IMR-90 (cell line): ENCODE results near the gene LTBP4. TPM values are rescaled to one million over a fixed set of nuclear protein-coding genes. Genes with fewer than 3 reads are reported as not detected.

Experiments used
- ATAC-seq: fragments of 200-7000 bp; cut with Tn5 transposase; 2 replicates; pipeline ENCODE4 v1.9.1; 2020; ENCODE audit warnings: low read depth, mild to moderate bottlenecking, moderate library complexity
- BruUV-seq: library from RNA; stranded (reverse); fragments of 400-500 nt; replicated peaks from 2 replicates; lab custom pipeline; 2021; lab: Mats Ljungman, UMichigan
- CTCF ChIA-PET: fragments of 300-600 bp; formaldehyde crosslinking; extraction: SDS; loops from one replicate; lab custom pipeline; 2021; ENCODE audit warnings: antibody characterized with exemption; lab: Yijun Ruan, JAX
- POLR2A ChIA-PET: fragments of 300-600 bp; sonication (Branson Sonifier 250); formaldehyde crosslinking; loops from one replicate; lab custom pipeline; 2022; ENCODE audit warnings: antibody characterized with exemption; ENCODE audit not compliant: unreplicated experiment; lab: Charles Lee
- DNase-seq: peaks from one replicate; pipeline ENCODE4 v3.0.0; 2013
- H2AFZ ChIP-seq: replicated peaks from 2 replicates; pipeline ENCODE3; 2013; ENCODE audit warnings: low read length, mild to moderate bottlenecking; ENCODE audit not compliant: poor library complexity
- H2AK5ac ChIP-seq: 2 replicates; pipeline ENCODE4 v1.6.1; 2013; ENCODE audit warnings: low read depth, low read length, inconsistent platforms
- H2AK9ac ChIP-seq: replicated peaks from 2 replicates; pipeline ENCODE3; 2013; ENCODE audit warnings: mild to moderate bottlenecking, low read depth, low read length, moderate library complexity; ENCODE audit not compliant: poor library complexity
- H2BK120ac ChIP-seq: 2 replicates; pipeline ENCODE4 v1.6.1; 2013; ENCODE audit warnings: low read depth, low read length, inconsistent platforms
- H2BK15ac ChIP-seq: 3 replicates; pipeline ENCODE4 v1.6.1; 2013; ENCODE audit warnings: low read depth, low read length, inconsistent platforms
- H2BK20ac ChIP-seq: 2 replicates; pipeline ENCODE4 v1.6.1; 2013; ENCODE audit warnings: low read depth, mild to moderate bottlenecking, inconsistent platforms, low read length, moderate library complexity
- H2BK5ac ChIP-seq: 2 replicates; pipeline ENCODE4 v1.6.1; 2013; ENCODE audit warnings: mild to moderate bottlenecking, low read depth, low read length, inconsistent platforms; ENCODE audit not compliant: poor library complexity, severe bottlenecking
- H3K14ac ChIP-seq: replicated peaks from 2 replicates; pipeline ENCODE4 v1.6.1; 2013; ENCODE audit warnings: low read depth, low read length, inconsistent platforms
- H3K18ac ChIP-seq: 2 replicates; pipeline ENCODE4 v1.6.1; 2013; ENCODE audit warnings: low read depth, low read length, control low read depth
- H3K23ac ChIP-seq: 2 replicates; pipeline ENCODE4 v1.6.1; 2013; ENCODE audit warnings: low read depth, low read length, inconsistent platforms
- H3K27ac ChIP-seq: 2 replicates; pipeline ENCODE4 v1.5.1; 2013; ENCODE audit warnings: mild to moderate bottlenecking, control low read depth, low read length; ENCODE audit not compliant: insufficient read depth
- H3K27me3 ChIP-seq: 2 replicates; pipeline ENCODE4 v1.6.1; 2013; ENCODE audit warnings: low read length; ENCODE audit not compliant: control insufficient read depth, insufficient read depth
- H3K36me3 ChIP-seq: 2 replicates; pipeline ENCODE4 v1.6.1; 2013; ENCODE audit warnings: low read length, mixed read lengths; ENCODE audit not compliant: control insufficient read depth, insufficient read depth
- H3K4ac ChIP-seq: 2 replicates; pipeline ENCODE4 v1.6.1; 2013; ENCODE audit warnings: low read depth, low read length, inconsistent platforms
- H3K4me1 ChIP-seq: 2 replicates; pipeline ENCODE4 v1.6.1; 2013; ENCODE audit warnings: low read length, mixed read lengths; ENCODE audit not compliant: control insufficient read depth, insufficient read depth
- H3K4me2 ChIP-seq: 2 replicates; pipeline ENCODE4 v1.6.1; 2013; ENCODE audit warnings: low read depth, mild to moderate bottlenecking, control low read depth, low read length, moderate library complexity
- H3K4me3 ChIP-seq: 2 replicates; pipeline ENCODE4 v1.5.1; 2013; ENCODE audit warnings: low read depth, mild to moderate bottlenecking, control low read depth, low read length, moderate library complexity; ENCODE audit not compliant: insufficient read depth
- H3K56ac ChIP-seq: 2 replicates; pipeline ENCODE4 v1.6.1; 2013; ENCODE audit warnings: low read length, inconsistent platforms; ENCODE audit not compliant: insufficient read depth; ENCODE audit errors: extremely low read depth
- H3K79me1 ChIP-seq, 2 experiments: 2 replicates each; pipeline ENCODE4 v1.6.1; 2013; ENCODE audit warnings: low read length in 2 of 2, inconsistent platforms in 1 of 2, low read depth in 1 of 2
- H3K9ac ChIP-seq: 2 replicates; pipeline ENCODE4 v1.6.1; 2013; ENCODE audit warnings: low read depth, low read length, control low read depth
- H3K9me1 ChIP-seq: 2 replicates; pipeline ENCODE4 v1.6.1; 2013; ENCODE audit warnings: low read length, inconsistent platforms; ENCODE audit not compliant: insufficient read depth
- H3K9me3 ChIP-seq: 2 replicates; pipeline ENCODE4 v1.6.1; 2013; ENCODE audit warnings: low read length; ENCODE audit not compliant: control insufficient read depth, insufficient read depth
- H4K20me1 ChIP-seq: 2 replicates; pipeline ENCODE4 v1.6.1; 2013; ENCODE audit warnings: low read length, inconsistent platforms; ENCODE audit not compliant: insufficient read depth
- H4K5ac ChIP-seq: 2 replicates; pipeline ENCODE4 v1.6.1; 2013; ENCODE audit warnings: mild to moderate bottlenecking, low read depth, low read length, control low read depth
- H4K8ac ChIP-seq, 2 experiments: 2 replicates each; pipeline ENCODE4 v1.6.1; 2013; ENCODE audit warnings: low read depth in 2 of 2, low read length in 2 of 2, control low read depth in 1 of 2, inconsistent platforms in 1 of 2
- H4K91ac ChIP-seq: 2 replicates; pipeline ENCODE4 v1.6.1; 2013; ENCODE audit warnings: low read depth, low read length, inconsistent platforms; ENCODE audit not compliant: insufficient read depth
- BHLHE40 ChIP-seq: fragments of 150-350 bp; IDR thresholded peaks from 2 replicates; pipeline ENCODE4 v1.6.1; 2016; ENCODE audit warnings: mild to moderate bottlenecking, low read depth, low read length
- MAFK ChIP-seq: IDR thresholded peaks from 2 replicates; pipeline ENCODE4 v1.6.1; 2012; ENCODE audit warnings: low read depth, low read length, improper control_type of control experiment
- NFE2L2 ChIP-seq: fragments of 150-350 bp; IDR thresholded peaks from 2 replicates; pipeline ENCODE4 v1.6.1; 2016; ENCODE audit warnings: low read depth, mild to moderate bottlenecking, low read length
- POLR2A ChIP-seq: IDR thresholded peaks from 2 replicates; pipeline ENCODE4 v1.6.1; 2012; ENCODE audit warnings: mild to moderate bottlenecking, low read depth, low read length
- RAD21 ChIP-seq: IDR thresholded peaks from 2 replicates; pipeline ENCODE4 v1.6.1; 2012; ENCODE audit warnings: low read length, improper control_type of control experiment
- RFX5 ChIP-seq: IDR thresholded peaks from 2 replicates; pipeline ENCODE4 v1.8.0; 2012; ENCODE audit warnings: low read depth, mild to moderate bottlenecking, low read length, moderate library complexity
- WGBS, 2 experiments: methylation state at CpG; one replicate each; pipeline versions ENCODE4 v1.1.5 to v1.1.7; 2013; ENCODE audit warnings: missing lambda C conversion rate in 2 of 2; ENCODE audit not compliant: insufficient read length in 1 of 2; ENCODE audit errors: extremely low coverage in 2 of 2; 5-methylcytosine and 5-hydroxymethylcytosine counted together
- dilution Hi-C: fragments of 300-500 bp; cut with HindIII; formaldehyde crosslinking; loops from one replicate; pipeline ENCODE4 v1.14.3; 2018; ENCODE audit warnings: low sequenced_read_pairs; ENCODE audit not compliant: unreplicated experiment
- in situ Hi-C: fragments of 300-500 bp; cut with MboI; formaldehyde crosslinking; loops from 3 replicates; pipeline ENCODE4 v1.14.3; 2019; ENCODE audit warnings: low sequenced_read_pairs, inconsistent platforms, mixed read lengths
- intact Hi-C: fragments of 100-400 bp; cut with micrococcal nuclease; formaldehyde crosslinking; loops from 2 replicates; pipeline ENCODE4 v1.10.0; 2022
- polyA plus RNA-seq, 3 experiments: library from polyadenylated mRNA; depleted of rRNA; stranded (reverse); fragments of >200 nt; gene quantifications; 2 replicates each; pipeline ENCODE4 v1.2.3, GENCODE V29; 2012; ENCODE audit warnings: low replicate concordance in 1 of 3
- total RNA-seq: library from RNA; depleted of rRNA; stranded (reverse); fragments of >200 nt; gene quantifications from 2 replicates; pipeline ENCODE4 v1.2.3, GENCODE V29; 2012
- TF ChIP-seq, protein P1 (sequence below): fragments of 150-350 bp; IDR thresholded peaks from 2 replicates; pipeline ENCODE4 v1.6.1; 2017; ENCODE audit warnings: mild to moderate bottlenecking, antibody characterized with exemption, low read length, low read depth
- TF ChIP-seq, protein P2 (sequence below): conservative IDR thresholded peaks from 2 replicates; pipeline ENCODE4 v1.5.1; 2012; ENCODE audit warnings: mild to moderate bottlenecking, low read depth, low read length, improper control_type of control experiment

LTBP4 gene
- total and polyA plus RNA-seq, 2 of the 4 experiments (the other 2 are of a cell fraction) = 14.7 to 70.3 TPM

DNA sequence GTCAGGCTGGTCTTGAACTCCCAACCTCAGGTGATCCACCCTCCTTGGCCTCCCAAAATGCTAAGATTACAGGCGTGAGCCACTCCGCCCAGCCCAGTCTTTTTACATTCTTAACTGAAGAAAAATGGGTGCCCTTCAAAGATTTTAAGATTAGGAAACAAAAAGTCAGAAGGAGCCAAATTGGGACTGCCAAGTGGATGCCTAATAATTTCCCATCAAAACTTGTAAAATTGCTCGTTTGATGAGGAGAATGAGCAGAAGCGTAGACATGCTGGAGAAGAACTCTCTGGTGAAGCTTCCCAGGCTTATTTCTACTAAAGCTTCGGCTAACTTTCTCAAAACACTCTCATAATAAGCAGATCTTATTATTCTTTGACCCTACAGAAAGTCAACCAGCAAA is 57.9 kb downstream of the LTBP4 start:
- H3K27me3 ChIP-seq = no peaks in the 10 kb centered on the region
- H3K4me2 ChIP-seq = no peak overlapping the region
- CTCF ChIA-PET = no interaction called here
- in situ Hi-C loops = loop anchor here (10.0 to 25.0 kb wide), 2 partner anchors 486 to 603 kb away; partner anchors contain the start of gene HNRNPUL1
- H3K27ac ChIP-seq = no peak overlapping the region
- POLR2A ChIA-PET = no interaction called here
- 79% methylated on average over 2 of the region's 5 CpGs; no CpG with 5 or more reads in 1 of the 2 experiments for WGBS, 2 experiments
- H2BK20ac ChIP-seq = no peak overlapping the region
- peaks cover 5% of the 10 kb centered on the region; the same call in 1 of the 2 replicates for H3K9me1 ChIP-seq
- H3K9me3 ChIP-seq = no peaks in the 10 kb centered on the region
- no peak overlapping the region for H4K5ac ChIP-seq
- H3K79me1 ChIP-seq = no peaks in the 10 kb centered on the region
- H4K8ac ChIP-seq = no peak overlapping the region
- no peaks in the 10 kb centered on the region for H4K20me1 ChIP-seq
- no TSS peak for BruUV-seq
- no peak overlapping the region for H2AK9ac ChIP-seq
- H3K36me3 ChIP-seq = no peaks in the 10 kb centered on the region
- H3K4me1 ChIP-seq = peaks cover 6% of the 10 kb centered on the region
- no peak overlapping the region for H2BK5ac ChIP-seq
- no peak overlapping the region for H2BK120ac ChIP-seq
- no peak overlapping the region for H3K18ac ChIP-seq
- no peak overlapping the region for H2AFZ ChIP-seq
- DNase-seq = no peak
- intact Hi-C loops = no loop called here
- no peak overlapping the region for H3K4ac ChIP-seq
- H3K56ac ChIP-seq = no peak overlapping the region
- H3K23ac ChIP-seq = no peak overlapping the region
- dilution Hi-C loops = no loop called here
- H3K4me3 ChIP-seq = no peak overlapping the region
- H4K91ac ChIP-seq = no peak overlapping the region
- no peak overlapping the region for H3K9ac ChIP-seq
- no peak overlapping the region for H2AK5ac ChIP-seq
- no peak for ATAC-seq
- no peak overlapping the region for H3K14ac ChIP-seq
- 0 out of 3 replicates have a peak overlapping the region, but pooled peaks have one; percentile 63 for H2BK15ac ChIP-seq
- TF ChIP-seq, protein P1, sequence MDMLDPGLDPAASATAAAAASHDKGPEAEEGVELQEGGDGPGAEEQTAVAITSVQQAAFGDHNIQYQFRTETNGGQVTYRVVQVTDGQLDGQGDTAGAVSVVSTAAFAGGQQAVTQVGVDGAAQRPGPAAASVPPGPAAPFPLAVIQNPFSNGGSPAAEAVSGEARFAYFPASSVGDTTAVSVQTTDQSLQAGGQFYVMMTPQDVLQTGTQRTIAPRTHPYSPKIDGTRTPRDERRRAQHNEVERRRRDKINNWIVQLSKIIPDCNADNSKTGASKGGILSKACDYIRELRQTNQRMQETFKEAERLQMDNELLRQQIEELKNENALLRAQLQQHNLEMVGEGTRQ = no peak
- TF ChIP-seq POLR2A = no peak
- no peak for TF ChIP-seq MAFK
- no peak for TF ChIP-seq BHLHE40
- no peak for TF ChIP-seq RFX5
- no peak for TF ChIP-seq RAD21
- no peak for TF ChIP-seq NFE2L2
- TF ChIP-seq, protein P2, sequence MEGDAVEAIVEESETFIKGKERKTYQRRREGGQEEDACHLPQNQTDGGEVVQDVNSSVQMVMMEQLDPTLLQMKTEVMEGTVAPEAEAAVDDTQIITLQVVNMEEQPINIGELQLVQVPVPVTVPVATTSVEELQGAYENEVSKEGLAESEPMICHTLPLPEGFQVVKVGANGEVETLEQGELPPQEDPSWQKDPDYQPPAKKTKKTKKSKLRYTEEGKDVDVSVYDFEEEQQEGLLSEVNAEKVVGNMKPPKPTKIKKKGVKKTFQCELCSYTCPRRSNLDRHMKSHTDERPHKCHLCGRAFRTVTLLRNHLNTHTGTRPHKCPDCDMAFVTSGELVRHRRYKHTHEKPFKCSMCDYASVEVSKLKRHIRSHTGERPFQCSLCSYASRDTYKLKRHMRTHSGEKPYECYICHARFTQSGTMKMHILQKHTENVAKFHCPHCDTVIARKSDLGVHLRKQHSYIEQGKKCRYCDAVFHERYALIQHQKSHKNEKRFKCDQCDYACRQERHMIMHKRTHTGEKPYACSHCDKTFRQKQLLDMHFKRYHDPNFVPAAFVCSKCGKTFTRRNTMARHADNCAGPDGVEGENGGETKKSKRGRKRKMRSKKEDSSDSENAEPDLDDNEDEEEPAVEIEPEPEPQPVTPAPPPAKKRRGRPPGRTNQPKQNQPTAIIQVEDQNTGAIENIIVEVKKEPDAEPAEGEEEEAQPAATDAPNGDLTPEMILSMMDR = no peak
